Frontal cortex (tissue), 4 donors: ENCODE data around the gene MIX23. TPM values are rescaled to one million over a fixed set of nuclear protein-coding genes. Genes with fewer than 3 reads are reported as not detected.
"Not testable (repeated sequence)": the region's sequence is repeated elsewhere in the genome, so short reads cannot be mapped to it uniquely, and the experiment has no call there.

Experiments
- DNase-seq, 2 donors: peaks; one replicate each; pipeline ENCODE4 v3.0.0; 2012; ENCODE audit warnings: low spot score in 2 of 2
- FAIRE-seq: peaks from 2 replicates; lab custom pipeline; 2012; peaks lifted over from hg19 to GRCh38; lab: Jason Lieb, UNC
- total RNA-seq: library from RNA; depleted of rRNA; stranded (reverse); fragments of >200 nt; gene quantifications from one replicate; pipeline ENCODE4 v1.2.3, GENCODE V29; 2014
- donor health status: control.
- donor health status: control.
- donor health status: control.

The MIX23 gene
- total RNA-seq, 1 donor from 2014 or later: 24.5 TPM

GRCh38 chr3:122394173-122394572 is 11.1 kb upstream of the MIX23 start:
- DNase-seq: no peak
- FAIRE-seq: no peak

- DNase-seq (peak in 1 of 2 donors; percentile 25), FAIRE-seq (peak; percentile 3)
Observed at GRCh38 chr3:122392868-122393844, 10.1 kb upstream of the MIX23 start.

GRCh38 chr3:122391681-122392446 is 8.8 kb upstream of the MIX23 start:
- DNase-seq (no peak), FAIRE-seq (no peak)

- DNase-seq: no peak
- FAIRE-seq: no peak
Observed at GRCh38 chr3:122390665-122391064, 7.6 kb upstream of the MIX23 start.

GRCh38 chr3:122389892-122390291 is 6.9 kb upstream of the MIX23 start:
- FAIRE-seq: no peak
- no peak for DNase-seq

- no peak for DNase-seq
- FAIRE-seq: no peak
Observed at GRCh38 chr3:122389197-122389596, 6.2 kb upstream of the MIX23 start.

GRCh38 chr3:122387709-122388108 is 4.7 kb upstream of the MIX23 start:
- no peak for FAIRE-seq

GRCh38 chr3:122383771-122384697 is 1.0 kb upstream of the MIX23 start, which contains the start of gene FAM162A:
Gene FAM162A (plus strand): TSS chr3:122384182. CDS start chr3:122384266, 84 bp downstream.
- FAIRE-seq (no peak), DNase-seq (peak; percentile 82 to 90)

More at GRCh38 chr3:122387709-122388108, 4.7 kb upstream of the MIX23 start:
- DNase-seq: no peak

- FAIRE-seq (no peak), DNase-seq (no peak)
Observed at GRCh38 chr3:122377975-122378374, 5.1 kb downstream of the MIX23 start.

GRCh38 chr3:122374034-122374433 is 9.0 kb downstream of the MIX23 start:
- no peak for DNase-seq
- FAIRE-seq: no peak

GRCh38 chr3:122366379-122366749 is 16.7 kb downstream of the MIX23 start:
- DNase-seq (no peak), FAIRE-seq (no peak)

- not testable (repeated sequence) for FAIRE-seq, DNase-seq
Observed at GRCh38 chr3:122365582-122366378, 17.3 kb downstream of the MIX23 start.

GRCh38 chr3:122365073-122365472 is 18.0 kb downstream of the MIX23 start:
- DNase-seq: no peak
- no peak for FAIRE-seq

- no peak for DNase-seq
- FAIRE-seq: no peak
Observed at GRCh38 chr3:122364490-122364889, 18.5 kb downstream of the MIX23 start.

- no peak for DNase-seq
- FAIRE-seq: no peak
Observed at GRCh38 chr3:122362026-122362425, 21.0 kb downstream of the MIX23 start.

- DNase-seq (no peak), FAIRE-seq (no peak)
Observed at GRCh38 chr3:122358703-122359032, 24.4 kb downstream of the MIX23 start.

- no peak for DNase-seq
Observed at GRCh38 chr3:122357828-122358702, 25.0 kb downstream of the MIX23 start.

GRCh38 chr3:122356402-122356801 is 26.6 kb downstream of the MIX23 start:
- FAIRE-seq: no peak
- peak in 1 of 2 donors; percentile 10 for DNase-seq

More at GRCh38 chr3:122357828-122358702, 25.0 kb downstream of the MIX23 start:
- no peak for FAIRE-seq
